ENCODE data around the gene CBY2.

- TF ChIP-seq CTCF (IDR thresholded peaks at IDR 0.05) (no peak), POLR2A (IDR thresholded peaks at IDR 0.05) (no peak)
These were observed 21.0 kb upstream of the CBY2 start for GRCh38 chr13:45681113-45681512.
